ENCODE results near the gene THSD4.

The THSD4 gene

DNA sequence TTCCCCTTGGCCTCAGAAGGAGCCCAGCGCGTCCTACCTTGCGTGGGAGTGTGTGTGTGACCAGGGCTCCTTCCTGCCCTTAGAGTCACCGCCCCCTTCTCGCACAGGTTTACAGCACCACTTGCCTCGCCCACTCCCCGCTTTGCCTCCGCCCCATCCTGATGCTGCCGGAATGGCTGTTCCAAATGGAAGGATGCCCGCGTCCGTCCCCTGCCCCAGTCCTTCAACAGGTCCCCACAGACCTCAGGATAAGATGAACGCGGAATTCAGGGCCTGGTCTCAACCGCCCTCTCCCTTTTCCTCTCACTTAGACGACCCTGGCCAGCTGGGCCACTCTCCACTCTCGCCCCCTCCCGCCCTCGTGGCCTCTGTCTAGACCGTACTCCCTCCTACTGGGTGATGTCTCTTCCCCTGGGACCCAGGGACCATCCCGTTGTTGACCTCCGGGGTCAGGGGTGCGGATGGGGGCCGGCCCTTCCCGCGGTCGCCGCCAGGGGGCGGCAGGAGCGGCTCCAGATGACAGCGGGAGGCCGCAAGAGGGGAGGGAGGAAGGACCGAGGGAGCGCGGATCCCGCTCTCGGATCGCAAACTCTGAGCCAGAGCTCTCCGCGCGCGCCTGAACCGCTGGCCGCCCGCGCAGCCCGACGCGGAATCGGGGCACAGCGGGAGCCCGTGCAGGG lies at the start of gene THSD4:
THSD4 (plus strand) TSS at position 585 of the 680 bp plus-strand sequence.
- peak; percentile 19 for DNase-seq

DNA sequence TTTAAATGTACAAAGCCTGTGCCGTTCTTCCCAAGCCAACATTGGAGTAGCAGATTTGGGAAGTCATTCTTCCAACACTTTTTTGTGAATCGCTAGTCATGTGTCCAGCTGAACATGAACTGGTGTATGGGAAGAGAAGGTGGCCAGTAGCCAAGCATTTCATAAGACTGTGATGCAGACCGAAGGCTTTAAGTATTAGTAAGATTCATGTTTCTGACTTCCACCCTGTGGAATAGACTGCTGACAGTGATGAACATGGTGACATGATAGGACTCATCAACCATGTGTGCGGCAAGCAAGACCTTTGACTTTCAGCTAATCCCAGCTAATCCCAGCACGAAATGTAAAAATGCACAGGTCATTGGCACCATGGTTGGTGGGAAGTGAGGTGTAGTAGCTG lies 48.3 kb upstream of the THSD4 start:
- no peak for DNase-seq

DNA sequence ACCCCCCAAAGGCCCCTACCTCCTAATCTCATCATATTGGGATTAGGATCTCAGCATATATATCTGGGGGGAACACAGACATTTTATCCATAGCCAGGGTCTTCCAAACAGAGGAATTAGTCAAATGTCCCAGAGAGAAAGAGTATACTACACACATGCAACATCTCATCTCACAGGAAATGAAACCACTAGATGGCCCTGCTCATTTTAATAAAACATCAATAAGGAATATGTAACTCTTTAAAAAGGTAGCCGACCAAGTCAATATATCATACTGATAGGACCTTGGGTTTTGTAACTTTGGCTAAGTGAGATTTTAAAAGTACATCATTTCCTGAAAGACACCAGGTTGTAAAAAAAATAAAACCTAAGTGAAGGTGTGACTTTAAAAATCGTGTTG lies 45.6 kb upstream of the THSD4 start:
- DNase-seq: no peak

DNA sequence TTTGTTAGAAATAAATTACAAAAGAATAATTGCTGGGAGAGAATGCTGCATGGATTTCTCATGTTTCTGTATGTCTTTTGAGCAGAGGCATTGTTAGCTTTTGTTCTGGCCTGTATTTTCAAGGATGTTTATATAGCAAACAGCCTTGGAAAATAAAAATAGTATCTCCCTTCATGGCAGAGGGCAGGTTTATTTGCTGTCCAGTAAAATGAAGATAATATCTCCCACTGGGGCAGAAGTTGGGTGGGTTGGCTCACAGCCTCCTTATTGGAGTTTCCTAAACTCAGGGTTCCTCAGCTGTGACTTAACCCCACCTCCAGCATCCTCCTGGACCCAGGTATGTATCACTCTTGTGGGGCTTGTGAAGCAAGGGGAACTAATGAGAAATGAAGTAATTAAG lies 43.7 kb upstream of the THSD4 start:
- DNase-seq: no peak

DNA sequence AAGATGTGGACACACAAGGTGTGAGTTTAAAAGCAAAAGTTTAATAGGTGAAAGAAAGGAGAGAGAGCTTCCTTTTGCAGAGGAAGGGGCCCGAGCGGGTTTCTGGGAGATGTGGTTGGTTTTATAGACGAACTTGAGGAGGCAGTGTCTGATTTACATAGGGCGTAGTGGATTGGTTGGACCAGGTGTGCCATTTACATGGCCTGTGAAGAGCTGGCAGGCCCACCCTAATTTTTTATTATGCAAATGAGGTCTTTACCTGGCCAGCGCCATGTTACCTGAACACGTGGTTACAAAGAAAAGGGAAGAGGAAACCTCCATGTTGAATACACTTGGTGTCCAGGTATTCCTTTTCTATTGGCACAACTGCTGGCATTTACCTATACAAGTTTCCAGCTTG lies 42.8 kb upstream of the THSD4 start:
- no peak for DNase-seq

DNA sequence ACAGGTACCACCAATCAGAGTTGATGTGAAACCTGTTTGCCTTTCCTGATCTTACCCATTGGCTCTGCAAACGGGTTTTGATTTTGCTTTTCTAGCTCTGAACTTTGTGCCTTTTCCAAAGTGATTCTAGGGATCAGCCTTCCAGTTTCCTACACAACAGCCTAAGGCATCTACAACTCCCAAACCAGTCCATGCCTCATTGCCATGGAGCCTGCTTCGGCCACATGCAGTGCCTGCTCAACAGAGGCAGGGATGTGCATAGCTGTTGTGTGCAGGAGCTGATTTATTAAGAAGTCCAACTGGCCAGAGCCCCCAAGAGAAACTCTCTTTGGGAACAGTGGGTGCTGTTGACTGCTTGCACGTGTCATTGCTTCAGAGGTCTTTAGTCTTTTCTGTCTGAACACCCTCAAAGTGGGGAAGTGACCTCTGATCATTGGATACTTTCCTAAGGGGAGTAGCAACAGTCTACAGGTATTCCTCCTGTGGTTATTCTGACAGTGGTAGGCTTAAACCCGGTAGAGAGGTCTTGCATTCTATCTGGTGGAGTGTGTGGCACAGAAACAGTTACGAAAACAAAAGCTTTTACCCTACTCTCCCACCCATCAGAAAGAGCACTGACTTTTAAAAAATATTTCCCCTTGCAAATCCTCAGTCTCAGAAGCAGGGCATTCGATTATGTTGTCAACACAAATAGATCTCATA lies 36.6 kb upstream of the THSD4 start:
- no peak for DNase-seq

DNA sequence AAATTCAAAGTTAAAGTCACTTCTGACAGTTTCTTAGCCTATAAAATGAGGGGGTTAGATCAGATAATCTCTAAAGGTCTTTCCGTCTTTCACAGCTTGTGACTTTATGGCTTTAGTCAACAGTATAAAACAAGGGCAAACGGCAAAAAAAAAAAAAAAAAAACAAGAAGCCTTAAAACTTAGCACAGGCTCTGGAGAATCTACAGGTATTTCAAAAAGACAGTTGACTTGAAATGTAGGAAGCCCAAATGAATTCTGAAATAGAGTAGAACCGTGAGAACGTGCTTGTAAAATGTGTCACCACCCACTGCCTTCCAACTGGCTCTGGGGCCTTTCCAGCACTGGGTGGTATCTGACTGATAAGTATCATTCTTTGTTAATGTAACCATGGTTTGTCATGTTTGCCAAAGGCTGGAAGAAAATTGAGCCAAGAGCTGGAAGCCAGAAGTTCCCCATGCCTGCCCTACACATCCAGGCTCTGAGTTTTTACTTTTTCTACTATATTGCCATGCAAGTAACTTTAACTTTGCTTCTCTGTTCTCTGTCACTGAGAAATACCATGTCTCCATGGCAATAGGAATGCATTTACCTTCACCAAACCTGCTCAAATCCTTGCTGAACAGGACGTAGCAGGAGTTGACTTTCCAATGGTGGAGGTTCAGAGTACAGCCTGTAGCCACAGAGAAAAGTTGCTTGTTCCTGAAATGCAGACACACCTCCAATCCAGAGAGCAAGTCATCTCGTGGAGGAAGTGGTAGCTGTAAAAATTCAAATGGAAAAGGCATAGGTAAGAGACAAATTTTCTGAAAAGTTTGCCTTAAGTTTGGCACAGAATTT lies 35.8 kb upstream of the THSD4 start:
- no peak for DNase-seq

DNA sequence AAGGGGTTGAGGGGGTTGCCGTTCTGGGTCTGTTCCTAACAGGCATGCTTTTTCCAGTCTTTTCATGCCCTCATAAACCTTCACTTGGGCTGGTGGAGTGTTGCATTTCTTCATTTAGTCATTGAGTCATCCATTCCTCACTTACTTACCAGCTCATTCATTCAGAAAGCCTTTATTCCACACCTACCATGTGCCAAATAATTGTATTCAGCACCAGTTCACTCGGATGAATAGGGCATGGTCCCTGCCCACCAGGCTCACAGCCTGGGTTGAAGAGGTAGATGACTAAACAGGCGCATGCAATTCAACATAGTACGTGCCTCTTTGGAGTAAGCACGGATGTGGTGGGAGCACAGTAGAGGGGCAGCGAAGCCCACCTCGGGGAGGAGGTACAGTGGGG lies 35.1 kb upstream of the THSD4 start:
- no peak for DNase-seq

DNA sequence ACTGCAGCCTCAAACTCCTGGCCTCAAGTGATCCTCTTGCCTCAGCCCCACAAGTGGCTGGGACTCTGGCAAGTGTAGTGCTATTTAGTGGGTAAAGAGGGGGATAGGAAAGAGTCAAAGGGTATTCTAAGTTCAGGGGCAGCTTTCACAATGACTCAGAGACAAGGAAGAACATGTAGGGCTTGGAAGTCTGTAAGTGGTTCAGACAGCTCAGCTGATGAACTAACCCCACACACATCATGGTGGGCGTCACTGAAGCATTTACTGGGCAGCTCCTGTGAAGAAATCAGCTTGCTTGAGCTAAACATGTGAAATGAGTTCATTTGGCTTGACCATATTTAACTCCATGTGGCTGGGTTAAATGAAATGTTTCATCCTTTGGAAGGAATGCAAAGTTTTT lies 34.6 kb upstream of the THSD4 start:
- DNase-seq: no peak

DNA sequence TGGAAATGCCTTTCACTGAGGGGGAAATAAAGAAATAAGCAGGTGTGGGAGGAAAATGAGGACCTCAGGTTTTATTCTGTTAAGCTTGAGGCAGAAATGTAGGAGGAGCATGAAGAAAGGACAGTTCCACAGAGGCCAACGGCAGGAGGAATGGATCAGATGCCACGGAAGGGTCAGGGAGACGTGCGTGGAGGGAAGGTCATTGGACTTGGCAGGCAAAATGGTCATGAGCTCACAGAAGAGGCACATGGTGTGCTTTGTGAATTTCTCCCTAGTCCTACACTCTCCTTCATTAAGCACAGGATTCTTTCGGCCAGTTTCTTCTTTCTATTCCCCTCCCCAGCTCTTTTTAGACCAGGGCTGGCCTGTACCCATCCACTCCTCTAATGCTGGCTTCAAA lies 32.5 kb upstream of the THSD4 start:
- no peak for DNase-seq

DNA sequence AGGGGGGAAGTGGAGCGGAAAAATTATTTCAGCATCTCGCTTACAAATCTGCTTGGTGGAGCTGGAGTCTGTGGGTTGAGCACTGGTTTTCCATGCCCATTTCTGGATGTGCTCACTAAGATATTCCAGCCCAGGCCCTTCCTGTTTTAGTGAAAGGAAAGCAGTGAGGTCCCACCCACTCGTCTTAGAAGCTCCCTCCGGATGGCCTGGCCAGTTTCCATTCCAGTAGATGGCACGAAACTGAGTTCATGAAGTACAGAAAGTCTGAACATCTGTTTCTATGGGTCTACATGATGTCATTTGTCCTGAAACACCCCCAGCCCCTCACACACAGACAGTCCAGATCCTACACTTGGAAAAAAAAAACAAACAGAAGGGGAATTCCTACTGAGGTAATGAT lies 31.9 kb upstream of the THSD4 start:
- no peak for DNase-seq

DNA sequence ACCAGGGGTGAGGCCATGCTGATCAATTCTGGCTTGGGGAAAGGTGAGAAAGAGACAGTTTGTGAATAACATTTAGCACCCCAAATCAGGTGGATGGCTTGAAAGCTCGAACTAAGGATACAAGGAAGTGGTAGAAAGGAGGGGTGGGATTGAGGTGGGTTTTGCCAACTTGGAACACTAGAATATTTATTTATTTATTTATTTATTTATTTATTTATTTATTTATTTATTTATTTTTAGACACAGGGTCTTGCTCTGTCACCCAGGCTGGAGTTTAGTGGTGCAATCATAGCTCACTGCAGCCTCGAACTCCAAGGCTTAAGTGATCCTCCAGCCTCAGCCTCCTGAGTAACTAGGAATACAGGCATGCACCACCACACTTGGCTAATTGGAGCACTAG lies 31.0 kb upstream of the THSD4 start:
- DNase-seq: no peak

DNA sequence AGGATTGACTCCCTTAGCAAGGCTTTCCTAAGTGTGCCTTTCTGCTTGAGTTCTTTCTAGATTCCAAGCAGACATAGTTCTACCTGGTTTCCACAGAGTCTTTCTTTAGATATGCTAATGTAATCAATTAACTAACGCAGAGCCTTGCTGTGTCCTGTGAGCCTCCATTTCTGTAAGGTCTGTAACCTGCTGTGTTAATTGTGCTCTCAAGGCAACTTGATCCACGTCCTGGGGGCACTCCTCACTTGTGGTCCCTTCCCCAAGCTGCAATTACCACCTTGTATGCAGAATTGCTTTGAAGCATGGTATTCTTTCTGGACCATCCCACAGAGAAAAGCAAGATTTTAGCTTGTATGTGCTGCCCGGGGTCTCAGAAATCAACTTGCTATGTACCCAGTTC lies 29.5 kb upstream of the THSD4 start:
- DNase-seq: no peak

DNA sequence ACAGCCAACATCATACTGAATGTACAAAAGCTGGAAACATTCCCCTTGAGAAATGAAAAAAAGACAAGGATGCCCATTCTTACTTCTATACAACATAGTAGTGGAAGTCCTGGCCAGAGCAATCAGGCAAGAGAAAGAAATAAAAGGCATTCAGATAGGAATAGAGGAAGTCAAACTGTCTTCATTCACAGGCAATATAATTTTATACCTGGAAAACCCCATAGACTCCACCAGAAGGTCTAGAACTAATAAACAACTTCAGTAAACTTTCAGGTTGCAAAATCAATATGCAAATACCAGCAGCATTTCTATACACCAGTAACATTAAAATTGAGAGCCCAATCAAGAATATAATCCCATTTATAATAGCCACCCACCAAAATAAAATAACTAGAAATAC lies 27.1 kb upstream of the THSD4 start:
- DNase-seq: no peak

DNA sequence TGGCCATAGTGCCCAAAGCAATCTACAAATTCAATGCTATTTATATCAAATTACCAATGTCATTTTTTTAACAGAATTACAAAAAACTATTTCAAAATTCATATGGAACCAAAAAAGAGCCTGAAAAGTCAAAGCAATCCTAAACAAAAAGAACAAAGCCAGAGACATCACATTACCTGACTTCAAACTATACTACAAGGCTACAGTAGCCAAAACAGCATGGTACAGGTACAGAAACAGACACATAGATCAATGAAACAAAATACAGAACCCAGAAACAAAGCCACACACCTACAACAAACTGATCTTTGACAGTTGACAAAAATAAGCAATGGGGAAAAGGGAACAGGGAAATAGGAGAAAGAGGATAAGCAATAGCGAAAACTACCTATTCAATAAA lies 26.6 kb upstream of the THSD4 start:
- DNase-seq: no peak

DNA sequence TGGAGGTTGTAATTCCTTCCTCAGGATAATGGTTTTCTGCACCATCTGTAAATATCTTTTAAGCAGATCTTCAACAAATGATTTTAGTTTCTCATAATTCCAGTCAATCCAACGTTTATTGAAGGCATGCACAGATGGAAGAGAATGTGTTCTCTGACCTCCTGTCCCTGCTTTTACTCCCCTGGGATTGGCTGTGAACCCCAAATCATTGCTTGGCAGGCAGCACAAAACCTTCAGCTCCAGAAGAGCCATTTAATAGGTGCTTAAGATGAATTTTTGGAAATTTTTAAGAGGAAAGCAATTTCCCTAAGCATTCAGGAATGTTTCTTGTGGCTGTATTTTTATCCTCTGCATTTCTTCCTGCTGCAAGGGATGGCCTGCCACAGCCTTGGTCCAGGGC lies 25.5 kb upstream of the THSD4 start:
- DNase-seq: no peak

DNA sequence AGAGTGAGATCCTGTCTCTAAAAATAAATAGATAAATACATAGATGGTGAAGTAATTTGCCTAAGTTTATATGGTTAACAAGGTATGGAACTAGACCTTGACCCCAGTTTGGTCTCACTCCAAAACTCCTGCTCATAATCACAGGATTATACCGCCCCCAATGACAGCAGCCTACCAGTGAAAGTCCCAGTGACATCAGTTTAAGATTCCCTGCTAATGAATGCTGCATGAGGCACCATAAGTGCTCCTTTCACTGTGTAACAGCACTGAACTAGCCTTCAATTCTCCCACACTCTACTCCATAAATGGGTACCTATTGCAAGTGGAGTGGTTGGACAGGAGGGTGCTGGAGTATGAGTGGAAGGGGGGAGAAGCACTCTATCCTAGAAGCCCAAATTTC lies 23.7 kb upstream of the THSD4 start:
- no peak for DNase-seq

DNA sequence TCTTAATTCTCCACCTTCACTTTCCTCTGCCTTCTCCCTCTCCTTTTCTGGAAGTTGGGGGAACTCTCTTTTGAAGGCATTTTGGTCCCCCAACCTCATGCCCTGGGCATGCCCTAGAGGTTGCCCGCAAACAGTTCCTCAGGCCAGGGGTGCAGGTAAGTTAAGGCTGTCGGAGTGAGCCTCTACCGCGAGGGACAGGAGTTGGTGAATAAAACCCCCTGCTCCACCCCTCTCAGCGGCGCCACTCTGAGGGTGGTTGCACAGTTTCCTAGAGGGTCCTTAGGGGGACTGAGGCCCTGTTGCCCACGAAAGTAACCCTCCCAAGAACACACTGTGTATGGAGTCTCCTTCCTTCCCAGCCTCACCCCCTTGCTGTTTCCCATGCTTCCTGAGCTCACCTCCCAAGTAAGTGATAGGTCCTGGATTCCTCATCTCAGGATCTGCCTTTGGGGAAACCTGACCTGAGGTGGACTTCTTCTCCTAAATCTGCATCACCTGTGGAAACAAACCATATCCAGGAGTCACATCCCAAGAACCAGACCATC lies 23.1 kb upstream of the THSD4 start:
- no peak for DNase-seq

DNA sequence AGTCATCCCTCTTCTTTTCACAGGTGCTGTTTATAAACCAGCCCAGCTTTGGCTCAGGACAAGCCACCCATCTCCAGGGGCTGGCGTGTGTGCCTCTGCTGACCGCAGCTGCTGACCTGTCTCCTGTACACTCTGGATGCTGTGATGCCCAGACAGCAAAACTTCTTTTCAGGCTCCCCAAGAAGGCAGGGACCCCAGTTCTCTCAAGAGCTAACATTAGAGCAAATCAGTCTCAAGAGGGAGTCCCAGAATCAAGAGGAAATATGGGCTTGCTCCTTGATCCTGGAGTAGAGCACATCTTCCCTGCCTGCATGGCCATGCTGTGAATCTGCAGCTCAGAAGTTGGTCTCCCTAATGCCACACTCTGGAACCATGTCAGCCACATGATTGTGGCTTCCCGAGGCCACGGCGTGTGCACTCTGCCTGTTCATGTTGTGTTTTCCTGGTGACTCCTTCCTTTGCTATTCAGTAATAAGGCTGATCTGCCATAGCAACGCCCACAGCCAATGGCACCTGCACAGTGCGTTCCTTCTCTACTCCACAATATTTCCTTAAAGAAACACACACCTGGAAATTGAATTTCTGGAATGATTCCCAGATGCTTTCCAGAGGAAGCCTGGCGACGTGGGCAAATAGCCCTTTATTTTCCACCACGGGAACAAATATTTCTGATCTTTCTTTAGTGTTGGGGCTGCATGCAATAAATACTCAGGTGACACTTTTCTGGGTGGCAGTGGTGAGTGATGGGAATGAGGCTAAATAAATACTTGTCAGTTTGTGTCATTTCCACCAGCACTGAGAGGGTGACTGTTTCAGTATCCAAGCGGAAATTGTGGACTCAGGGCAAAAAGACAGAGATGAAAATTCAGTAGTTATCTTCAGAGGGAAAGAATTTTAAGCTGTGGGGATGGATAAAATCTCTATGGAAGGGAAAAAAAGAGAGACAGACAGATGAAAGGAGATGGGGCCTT lies 21.9 kb upstream of the THSD4 start:
- no peak for DNase-seq

DNA sequence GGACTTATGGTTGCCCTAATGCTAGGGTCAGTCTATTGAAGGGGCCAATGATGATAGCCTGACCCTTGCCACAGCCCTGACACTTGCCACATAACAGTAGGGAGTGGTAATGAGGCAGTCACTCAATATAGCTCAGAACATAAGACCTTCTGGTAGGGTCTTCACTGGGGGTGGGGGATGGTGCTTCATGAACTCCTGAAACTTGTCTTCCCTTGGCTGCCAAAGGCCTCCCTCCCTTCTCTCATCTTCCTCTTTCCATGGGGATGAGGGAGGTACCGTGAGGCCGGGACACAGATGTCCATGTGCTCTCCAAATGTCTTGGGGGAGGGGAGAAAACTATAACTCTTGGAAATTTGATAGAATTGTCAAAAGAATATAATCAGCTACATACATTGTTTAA lies 21.1 kb upstream of the THSD4 start:
- no peak for DNase-seq

DNA sequence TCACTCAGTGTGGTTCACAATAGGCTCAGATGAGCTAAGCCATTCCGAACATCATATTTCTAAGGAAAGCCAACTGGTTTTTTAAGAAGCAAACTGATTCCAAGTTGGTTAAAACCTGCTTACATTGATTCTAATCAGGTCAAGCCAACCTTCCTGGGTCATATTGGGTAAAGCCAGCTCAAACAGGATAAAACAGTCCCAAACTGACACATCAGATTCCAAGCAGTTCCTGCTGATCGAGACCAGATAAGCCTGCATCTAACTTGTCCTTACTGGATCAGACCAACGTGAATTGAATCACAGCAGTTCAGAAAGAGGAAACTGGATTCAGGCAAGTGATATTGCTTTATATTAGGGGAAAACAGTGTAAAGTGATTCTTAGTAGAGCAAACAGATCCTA lies 18.6 kb upstream of the THSD4 start:
- no peak for DNase-seq

DNA sequence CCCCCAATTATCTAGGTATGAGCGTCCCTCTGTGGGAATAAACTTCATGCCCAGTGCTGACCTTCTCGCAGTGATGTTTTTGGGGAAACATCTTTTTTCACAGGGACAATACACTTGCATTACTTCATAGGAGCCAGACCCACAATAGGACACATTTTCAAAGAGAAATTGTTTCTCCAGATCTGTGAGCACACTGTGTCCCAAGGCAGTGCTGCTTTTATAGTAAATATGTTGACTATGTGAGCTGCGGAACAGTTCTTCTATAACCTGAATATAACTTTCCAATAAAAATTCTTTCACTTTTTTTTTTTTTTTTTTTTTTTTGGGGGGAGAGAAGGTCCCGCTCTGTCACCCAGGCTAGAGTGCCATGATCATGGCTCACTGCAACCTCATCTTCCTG lies 17.4 kb upstream of the THSD4 start:
- no peak for DNase-seq

DNA sequence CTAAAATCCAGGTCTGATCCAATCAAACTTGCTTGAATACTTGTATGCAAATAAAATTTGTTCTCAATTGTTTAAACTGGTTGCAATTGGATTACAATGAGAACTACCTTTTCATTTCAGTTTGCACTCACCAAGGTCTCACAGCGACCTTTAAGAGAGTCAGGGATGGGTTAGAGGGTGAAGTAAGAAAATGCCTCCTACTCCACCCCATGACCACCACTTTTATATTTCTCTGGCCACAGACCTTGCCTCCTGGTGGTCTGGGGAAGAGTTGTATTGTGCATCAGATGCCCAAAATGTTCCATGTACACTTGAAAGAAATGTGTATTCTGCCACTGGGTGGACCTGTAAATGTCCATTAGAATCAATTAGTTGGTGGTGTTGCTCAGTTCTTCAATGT lies 16.4 kb upstream of the THSD4 start:
- DNase-seq: no peak

Measured in activated CD4-positive, alpha-beta T cell treated with anti-CD3 and anti-CD28 coated beads for 1 hour (primary cell).